IMR-90 (cell line): ENCODE results near the gene NFATC1.

Experiments used
- CEBPB ChIP-seq: IDR thresholded peaks from 2 replicates; pipeline ENCODE4 v1.6.1; 2012; ENCODE audit warnings: low read depth, low read length, improper control_type of control experiment
- FOS ChIP-seq: fragments of 150-350 bp; IDR thresholded peaks from 2 replicates; pipeline ENCODE4 v1.6.1; 2016; ENCODE audit warnings: low read depth, low read length
- MAFK ChIP-seq: IDR thresholded peaks from 2 replicates; pipeline ENCODE4 v1.6.1; 2012; ENCODE audit warnings: low read depth, low read length, improper control_type of control experiment
- MAZ ChIP-seq: IDR thresholded peaks from 2 replicates; pipeline ENCODE4 v1.6.1; 2012; ENCODE audit warnings: low read depth, mild to moderate bottlenecking, low read length, improper control_type of control experiment, moderate library complexity, borderline replicate concordance
- MXI1 ChIP-seq: IDR thresholded peaks from 2 replicates; pipeline ENCODE4 v1.6.1; 2012; ENCODE audit warnings: low read depth, mild to moderate bottlenecking, low read length, moderate library complexity, borderline replicate concordance
- POLR2A ChIP-seq: IDR thresholded peaks from 2 replicates; pipeline ENCODE4 v1.6.1; 2012; ENCODE audit warnings: mild to moderate bottlenecking, low read depth, low read length
- RAD21 ChIP-seq: IDR thresholded peaks from 2 replicates; pipeline ENCODE4 v1.6.1; 2012; ENCODE audit warnings: low read length, improper control_type of control experiment
- RCOR1 ChIP-seq: IDR thresholded peaks from 2 replicates; pipeline ENCODE4 v1.6.1; 2012; ENCODE audit warnings: mild to moderate bottlenecking, low read length, improper control_type of control experiment; ENCODE audit not compliant: insufficient replicate concordance
- RFX5 ChIP-seq: IDR thresholded peaks from 2 replicates; pipeline ENCODE4 v1.8.0; 2012; ENCODE audit warnings: low read depth, mild to moderate bottlenecking, low read length, moderate library complexity
- SMC3 ChIP-seq: fragments of 150-350 bp; IDR thresholded peaks from 2 replicates; pipeline ENCODE4 v1.6.1; 2016; ENCODE audit warnings: low read depth, mild to moderate bottlenecking, antibody characterized with exemption, low read length, moderate library complexity
- TF ChIP-seq, protein P1 (sequence below): conservative IDR thresholded peaks from 2 replicates; pipeline ENCODE4 v1.5.1; 2012; ENCODE audit warnings: mild to moderate bottlenecking, low read depth, low read length, improper control_type of control experiment
- TF ChIP-seq, protein P2 (sequence below): fragments of 150-350 bp; IDR thresholded peaks from 2 replicates; pipeline ENCODE4 v1.6.1; 2017; ENCODE audit warnings: mild to moderate bottlenecking, antibody characterized with exemption, low read length, low read depth
- TF ChIP-seq, protein P3 (sequence below): fragments of 150-350 bp; IDR thresholded peaks from 2 replicates; pipeline ENCODE4 v1.6.1; 2016; ENCODE audit warnings: low read depth, mild to moderate bottlenecking, low read length, moderate library complexity, borderline replicate concordance

DNA sequence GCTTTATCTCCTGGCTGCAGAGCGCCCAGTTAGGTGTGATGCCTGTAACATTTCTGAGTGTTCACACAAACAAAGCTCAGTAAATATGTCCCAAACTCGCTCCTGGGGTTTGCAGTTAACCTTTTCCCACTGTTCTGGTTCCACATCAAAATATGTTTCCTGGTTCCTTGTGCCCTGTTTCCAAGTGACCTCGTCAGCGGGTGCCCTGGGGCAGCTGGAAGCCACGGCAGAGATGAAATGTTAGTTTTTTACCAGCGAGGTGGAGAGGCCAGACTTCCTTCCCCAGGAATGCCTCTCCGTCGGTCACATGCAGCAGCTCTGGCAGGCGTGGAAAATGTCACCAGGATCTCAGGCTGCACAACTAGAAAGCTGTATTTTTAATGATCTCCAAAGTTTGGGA lies 18.2 kb downstream of the NFATC1 start:
- TF ChIP-seq, protein P1, sequence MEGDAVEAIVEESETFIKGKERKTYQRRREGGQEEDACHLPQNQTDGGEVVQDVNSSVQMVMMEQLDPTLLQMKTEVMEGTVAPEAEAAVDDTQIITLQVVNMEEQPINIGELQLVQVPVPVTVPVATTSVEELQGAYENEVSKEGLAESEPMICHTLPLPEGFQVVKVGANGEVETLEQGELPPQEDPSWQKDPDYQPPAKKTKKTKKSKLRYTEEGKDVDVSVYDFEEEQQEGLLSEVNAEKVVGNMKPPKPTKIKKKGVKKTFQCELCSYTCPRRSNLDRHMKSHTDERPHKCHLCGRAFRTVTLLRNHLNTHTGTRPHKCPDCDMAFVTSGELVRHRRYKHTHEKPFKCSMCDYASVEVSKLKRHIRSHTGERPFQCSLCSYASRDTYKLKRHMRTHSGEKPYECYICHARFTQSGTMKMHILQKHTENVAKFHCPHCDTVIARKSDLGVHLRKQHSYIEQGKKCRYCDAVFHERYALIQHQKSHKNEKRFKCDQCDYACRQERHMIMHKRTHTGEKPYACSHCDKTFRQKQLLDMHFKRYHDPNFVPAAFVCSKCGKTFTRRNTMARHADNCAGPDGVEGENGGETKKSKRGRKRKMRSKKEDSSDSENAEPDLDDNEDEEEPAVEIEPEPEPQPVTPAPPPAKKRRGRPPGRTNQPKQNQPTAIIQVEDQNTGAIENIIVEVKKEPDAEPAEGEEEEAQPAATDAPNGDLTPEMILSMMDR = no peak
- TF ChIP-seq POLR2A (no peak), CEBPB (no peak), RAD21 (no peak), RFX5 (no peak), MAFK (no peak), MXI1 (no peak), SMC3 (no peak), FOS (no peak), RCOR1 (no peak), MAZ (no peak)
- TF ChIP-seq, protein P2, sequence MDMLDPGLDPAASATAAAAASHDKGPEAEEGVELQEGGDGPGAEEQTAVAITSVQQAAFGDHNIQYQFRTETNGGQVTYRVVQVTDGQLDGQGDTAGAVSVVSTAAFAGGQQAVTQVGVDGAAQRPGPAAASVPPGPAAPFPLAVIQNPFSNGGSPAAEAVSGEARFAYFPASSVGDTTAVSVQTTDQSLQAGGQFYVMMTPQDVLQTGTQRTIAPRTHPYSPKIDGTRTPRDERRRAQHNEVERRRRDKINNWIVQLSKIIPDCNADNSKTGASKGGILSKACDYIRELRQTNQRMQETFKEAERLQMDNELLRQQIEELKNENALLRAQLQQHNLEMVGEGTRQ = no peak
- TF ChIP-seq, protein P3, sequence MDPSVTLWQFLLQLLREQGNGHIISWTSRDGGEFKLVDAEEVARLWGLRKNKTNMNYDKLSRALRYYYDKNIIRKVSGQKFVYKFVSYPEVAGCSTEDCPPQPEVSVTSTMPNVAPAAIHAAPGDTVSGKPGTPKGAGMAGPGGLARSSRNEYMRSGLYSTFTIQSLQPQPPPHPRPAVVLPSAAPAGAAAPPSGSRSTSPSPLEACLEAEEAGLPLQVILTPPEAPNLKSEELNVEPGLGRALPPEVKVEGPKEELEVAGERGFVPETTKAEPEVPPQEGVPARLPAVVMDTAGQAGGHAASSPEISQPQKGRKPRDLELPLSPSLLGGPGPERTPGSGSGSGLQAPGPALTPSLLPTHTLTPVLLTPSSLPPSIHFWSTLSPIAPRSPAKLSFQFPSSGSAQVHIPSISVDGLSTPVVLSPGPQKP = no peak
